NCI-H226 (cell line): ENCODE results near the gene KRTAP4-3.
A peak's percentile ranks its signal among the peaks of the same experiment; 100 is the strongest.
"Not testable (repeated sequence)": the region's sequence is repeated elsewhere in the genome, so short reads cannot be mapped to it uniquely, and the experiment has no call there.

Experiments
- DNase-seq: peaks from one replicate; pipeline ENCODE4 v3.0.0-alpha.2; 2015

The KRTAP4-3 gene

GRCh38 chr17:41150026-41150425 lies 18.0 kb downstream of the KRTAP4-3 start:
- DNase-seq, result no peak

DNA sequence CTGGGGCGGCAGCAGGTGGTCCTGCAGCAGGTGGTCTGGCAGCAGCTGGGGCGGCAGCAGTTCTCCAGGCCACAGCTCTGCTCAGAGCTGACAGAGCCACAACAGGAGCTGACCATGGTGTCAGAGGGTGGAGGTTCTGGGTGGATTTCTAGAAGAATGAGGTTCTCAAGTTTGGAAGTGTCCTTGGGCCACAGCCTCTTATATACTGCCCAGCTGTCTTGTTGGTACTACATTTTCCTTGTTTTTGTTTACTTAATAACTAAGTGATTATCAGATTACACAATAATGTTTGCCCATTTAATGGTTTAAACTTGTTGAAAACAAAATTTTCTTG lies 18.4 kb downstream of the KRTAP4-3 start, which contains the start of gene KRTAP4-5:
TSS of gene KRTAP4-5 (minus strand) at position 174 of the 334 bp plus-strand sequence. CDS start at position 116, 58 bp downstream.
- DNase-seq, result no peak

- not testable (repeated sequence) for DNase-seq
These were observed 18.9 kb downstream of the KRTAP4-3 start for GRCh38 chr17:41148971-41149651.

DNA sequence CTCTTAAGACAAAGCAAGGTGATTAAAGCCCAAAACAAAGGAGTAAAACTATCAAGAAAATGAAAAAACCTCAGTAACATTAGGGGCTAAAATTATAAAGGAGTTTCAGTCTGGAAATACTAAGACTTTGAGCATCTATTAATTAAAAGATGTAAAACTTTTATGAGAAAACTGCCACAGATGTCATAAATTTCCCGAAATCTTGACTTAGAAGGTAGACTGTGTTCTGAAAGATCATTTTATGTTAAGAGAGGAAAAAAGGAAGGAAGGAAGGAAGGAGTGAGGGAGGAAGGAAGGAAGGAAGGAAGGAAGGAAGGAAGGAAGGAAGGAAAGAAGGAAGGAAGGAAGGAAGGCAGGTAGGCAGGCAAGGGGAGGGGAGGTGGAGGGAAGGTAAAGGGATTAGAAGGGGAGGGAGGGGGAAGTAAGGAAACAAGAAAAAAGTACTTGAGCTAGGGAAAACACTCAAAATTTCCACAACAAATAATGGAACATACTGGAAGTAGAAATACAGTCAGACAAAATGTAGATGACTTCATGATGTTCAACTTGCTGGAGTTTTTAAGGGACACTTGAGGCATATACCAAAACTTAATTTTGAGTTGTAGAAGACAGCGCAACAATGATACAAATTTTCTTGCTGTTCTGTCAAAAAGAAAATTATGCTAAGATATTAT lies 20.4 kb downstream of the KRTAP4-3 start:
- DNase-seq, result no peak

DNA sequence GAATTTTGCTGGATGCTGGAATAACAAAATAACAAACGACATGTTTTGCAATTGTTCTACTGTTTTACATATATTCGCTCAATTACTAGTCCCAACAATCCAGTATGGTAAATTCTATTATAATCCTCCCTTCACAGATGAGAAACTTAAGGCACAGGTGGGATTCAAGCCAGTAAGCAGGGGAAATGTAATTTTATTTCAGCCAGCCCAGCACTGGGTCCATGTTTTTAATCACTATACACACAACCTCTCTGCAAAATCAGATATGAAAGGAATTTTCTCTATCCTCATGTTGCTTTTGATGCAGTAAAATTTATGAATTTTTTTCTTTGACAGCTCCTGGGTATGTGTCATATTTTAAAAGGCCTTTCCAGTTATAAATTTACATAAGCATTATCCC lies 22.8 kb downstream of the KRTAP4-3 start:
- no peak for DNase-seq

DNA sequence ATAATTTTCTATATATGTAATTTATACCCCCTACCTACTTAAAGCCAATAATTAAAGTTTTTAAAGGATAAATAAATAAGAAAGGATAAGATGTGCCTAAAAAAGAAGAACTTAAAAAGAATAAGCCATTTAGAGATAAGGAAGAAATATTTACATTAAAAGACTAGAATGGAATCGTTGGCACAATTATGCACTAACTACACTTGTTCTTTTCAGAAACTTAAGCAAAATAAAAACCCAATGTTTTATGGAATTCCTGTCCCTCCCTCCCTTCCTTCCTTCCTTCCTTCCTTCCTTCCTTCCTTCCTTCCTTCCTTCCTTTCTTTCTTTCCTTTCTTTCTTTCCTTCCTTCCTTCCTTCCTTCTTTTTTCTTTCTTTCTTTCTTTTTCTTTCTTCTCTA lies 23.2 kb downstream of the KRTAP4-3 start:
- no peak for DNase-seq

DNA sequence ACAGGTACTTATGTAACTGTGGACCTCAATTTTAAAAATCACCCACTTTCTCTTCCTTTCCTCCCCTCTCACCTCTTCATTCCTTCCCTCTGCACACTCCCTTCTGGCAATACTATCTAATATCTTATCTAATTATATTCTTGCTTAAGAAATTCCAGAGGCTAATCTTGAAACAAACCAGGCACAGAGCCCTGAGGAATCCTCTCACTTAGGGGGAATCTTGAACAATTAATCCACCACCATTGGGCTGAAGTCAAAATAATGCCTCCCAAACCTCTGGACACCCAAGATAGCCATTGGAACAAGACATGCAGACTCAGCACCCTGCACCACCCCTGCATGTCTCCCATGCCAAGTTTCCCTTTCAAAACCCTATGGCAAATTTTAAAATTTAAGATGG lies 26.7 kb downstream of the KRTAP4-3 start:
- peak; percentile 52 for DNase-seq

DNA sequence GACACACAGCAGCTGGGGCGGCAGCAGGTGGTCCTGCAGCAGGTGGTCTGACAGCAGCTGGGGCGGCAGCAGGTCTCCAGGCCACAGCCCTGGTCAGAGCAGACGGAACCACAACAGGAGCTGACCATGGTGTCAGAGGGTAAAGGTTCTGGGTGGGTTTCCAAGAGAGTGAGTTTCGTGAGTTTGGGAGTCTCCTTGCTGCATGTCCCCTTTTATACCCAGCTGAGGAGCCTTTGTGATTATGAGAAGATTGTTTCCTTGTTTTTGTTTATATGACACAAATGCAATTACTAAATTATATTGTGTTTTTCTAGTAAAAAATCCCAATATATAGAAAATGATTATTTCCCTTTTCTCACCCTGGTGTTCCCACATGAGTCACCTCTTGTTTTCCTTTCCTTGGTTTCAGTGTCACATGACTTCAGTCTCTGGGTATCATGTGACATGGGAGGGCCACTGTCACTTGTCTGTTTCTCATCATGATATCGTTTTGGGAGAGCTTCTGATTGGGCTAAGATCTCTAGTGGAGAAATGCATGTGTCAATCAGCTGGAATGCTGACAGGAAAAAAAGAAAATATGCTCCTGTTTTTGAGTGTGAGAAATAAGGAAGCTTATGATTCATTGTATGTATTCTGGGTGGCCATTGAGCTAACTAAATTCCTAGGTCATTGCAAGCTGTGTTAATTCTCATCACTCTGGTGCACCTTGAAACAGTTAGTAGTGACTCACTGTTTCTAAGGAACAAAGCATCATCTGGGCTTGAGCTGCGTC lies 27.5 kb downstream of the KRTAP4-3 start, which contains the start of gene KRTAP4-6:
TSS of gene KRTAP4-6 (minus strand) at position 185 of the 772 bp plus-strand sequence. CDS start at position 128, 57 bp downstream.
- DNase-seq, result peak; percentile 90

DNA sequence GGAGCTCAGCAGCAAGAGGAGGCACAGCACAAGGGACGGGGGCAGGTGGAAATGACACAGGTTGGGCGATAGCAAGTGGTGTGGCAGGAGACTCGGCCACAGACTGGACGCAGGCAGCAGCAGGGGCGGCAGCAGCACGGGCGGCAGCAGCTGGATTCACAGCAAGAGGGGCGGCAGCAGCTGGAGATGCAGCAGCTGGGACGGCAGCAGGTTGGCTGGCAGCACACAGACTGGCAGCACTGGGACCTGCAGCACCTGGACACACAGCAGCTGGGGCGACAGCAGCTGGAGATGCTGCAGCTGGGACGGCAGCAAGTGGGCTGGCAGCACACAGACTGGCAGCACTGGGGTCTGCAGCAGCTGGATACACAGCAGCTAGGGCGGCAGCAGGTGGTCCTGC lies 28.2 kb downstream of the KRTAP4-3 start:
- not testable (repeated sequence) for DNase-seq

DNA sequence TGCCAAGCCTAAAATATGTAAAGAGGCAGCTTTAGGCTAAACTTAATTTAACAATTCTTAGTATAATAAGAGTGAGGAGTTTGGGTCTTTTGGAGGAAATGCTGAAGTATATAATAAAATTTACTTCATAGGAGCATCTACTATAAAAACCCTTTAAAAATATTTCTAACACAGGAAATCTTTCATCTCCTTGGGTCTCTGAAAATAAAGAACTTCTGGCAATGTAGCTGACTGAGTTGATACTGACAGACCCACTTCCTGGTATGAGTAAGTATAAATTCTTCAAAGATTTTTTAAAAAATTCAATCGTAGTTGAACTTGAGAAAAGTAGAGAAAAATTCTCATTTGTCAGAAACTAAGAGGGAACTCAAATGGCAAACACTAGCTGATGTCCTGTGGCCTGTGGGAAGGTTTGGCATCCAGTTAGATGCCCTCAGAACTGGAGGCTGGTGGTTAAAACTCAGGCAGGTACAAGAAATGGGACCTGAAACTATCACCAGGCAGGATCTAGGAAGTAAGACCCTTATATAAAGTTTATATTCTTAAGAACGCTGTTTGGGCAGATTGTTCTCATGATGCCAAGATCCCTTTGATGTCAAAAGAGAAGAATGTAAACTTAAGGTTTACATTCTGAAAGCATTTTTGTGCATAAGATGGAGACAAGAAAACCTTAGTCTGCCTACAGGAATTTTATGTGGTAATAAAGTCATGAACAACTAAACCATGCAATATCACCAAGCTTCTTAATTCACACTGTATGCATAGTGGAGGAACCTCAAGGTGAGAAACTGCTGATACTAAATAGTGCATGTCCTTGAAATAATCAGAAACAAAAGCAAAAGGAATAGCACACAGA lies 33.9 kb downstream of the KRTAP4-3 start:
- no peak for DNase-seq

- peak; percentile 88 for DNase-seq
These were observed 36.0 kb downstream of the KRTAP4-3 start for GRCh38 chr17:41131979-41132378.

DNA sequence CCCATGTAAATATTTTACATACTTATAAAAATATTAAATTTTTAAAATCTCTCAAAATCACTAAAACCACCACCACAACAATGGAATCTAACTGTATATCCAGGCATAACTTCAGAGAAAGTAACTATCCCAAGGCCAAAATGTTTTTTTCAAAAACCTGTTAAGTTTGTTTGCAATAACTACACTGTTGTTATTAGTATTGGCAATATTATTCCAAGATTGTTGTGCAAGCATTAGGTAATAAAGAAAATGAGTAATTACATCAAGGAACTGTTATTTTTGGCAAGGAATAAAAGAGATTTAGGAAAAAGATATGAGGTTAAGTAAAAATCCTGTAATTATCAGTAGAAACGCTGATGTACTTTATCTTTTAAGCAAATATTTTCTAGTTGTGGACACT lies 40.6 kb downstream of the KRTAP4-3 start:
- DNase-seq, result no peak

DNA sequence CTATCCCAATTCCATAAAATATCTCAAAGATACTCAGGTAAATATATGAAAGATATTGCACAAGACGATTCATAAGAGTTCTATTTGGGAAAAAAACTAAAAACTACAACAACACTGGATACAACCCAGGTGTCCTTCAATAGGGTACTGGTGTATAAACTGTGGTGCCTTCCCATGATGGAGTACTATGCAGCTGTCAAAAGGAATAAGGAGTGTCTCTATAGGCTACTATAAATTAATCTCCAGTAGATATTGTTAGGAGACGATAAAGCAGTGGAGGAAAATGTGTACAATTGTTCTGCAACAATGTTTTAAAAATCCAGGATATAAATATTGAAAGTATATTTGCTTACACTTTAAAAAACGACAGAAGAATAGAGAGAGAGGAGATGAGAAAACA lies 41.6 kb downstream of the KRTAP4-3 start:
- no peak for DNase-seq

- no peak for DNase-seq
These were observed 43.0 kb downstream of the KRTAP4-3 start for GRCh38 chr17:41125064-41125463.

GRCh38 chr17:41123991-41124371 lies 44.0 kb downstream of the KRTAP4-3 start, which contains the start of gene KRTAP4-12:
Gene KRTAP4-12 (minus strand): TSS chr17:41124182. CDS start chr17:41124122, 60 bp downstream.
- not testable (repeated sequence) for DNase-seq

DNA sequence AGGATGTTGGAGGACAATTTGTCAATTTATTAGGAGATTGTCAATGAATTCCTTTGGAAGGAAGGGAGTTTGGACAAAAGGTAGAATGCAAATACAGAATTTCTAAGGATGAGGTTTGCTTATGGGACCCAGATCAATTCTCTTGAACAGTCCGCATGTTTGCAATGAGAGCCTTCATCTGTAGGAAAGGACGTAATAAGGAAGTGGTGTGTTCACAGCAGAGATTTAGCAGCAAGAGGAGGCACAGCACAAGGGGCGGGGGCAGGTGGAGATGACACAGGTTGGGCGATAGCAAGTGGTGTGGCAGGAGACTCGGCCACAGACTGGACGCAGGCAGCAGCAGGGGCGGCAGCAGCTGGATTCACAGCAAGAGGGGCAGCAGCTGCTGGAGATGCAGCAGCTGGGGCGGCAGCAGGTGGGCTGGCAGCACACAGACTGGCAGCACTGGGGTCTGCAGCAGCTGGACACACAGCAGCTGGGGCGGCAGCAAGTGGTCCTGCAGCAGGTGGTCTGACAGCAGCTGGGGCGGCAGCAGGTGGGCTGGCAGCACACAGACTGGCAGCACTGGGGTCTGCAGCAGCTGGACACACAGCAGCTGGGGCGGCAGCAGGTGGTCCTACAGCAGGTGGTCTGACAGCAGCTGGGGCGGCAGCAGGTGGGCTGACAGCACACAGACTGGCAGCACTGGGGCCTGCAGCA lies 44.6 kb downstream of the KRTAP4-3 start:
- DNase-seq, result not testable (repeated sequence)

DNA sequence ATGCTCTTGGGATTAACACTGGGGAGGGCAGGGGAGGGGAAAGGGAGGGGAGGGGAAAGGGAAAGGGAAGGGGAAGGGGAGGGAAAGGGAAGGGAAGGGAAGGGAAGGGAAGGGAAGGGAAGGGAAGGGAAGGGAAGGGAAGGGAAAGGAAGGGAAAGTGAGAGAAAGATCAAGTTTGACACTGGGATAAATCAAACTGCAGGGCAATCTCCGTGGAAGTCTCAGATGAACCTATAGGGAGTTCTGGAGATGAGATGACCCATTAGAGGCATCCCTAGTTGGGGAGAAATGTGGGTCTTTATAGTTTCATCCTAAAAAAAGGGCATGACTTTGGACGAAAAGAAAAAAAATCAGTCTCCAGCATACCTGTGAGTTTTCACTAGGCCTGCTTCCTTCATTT lies 46.3 kb downstream of the KRTAP4-3 start:
- no peak for DNase-seq

DNA sequence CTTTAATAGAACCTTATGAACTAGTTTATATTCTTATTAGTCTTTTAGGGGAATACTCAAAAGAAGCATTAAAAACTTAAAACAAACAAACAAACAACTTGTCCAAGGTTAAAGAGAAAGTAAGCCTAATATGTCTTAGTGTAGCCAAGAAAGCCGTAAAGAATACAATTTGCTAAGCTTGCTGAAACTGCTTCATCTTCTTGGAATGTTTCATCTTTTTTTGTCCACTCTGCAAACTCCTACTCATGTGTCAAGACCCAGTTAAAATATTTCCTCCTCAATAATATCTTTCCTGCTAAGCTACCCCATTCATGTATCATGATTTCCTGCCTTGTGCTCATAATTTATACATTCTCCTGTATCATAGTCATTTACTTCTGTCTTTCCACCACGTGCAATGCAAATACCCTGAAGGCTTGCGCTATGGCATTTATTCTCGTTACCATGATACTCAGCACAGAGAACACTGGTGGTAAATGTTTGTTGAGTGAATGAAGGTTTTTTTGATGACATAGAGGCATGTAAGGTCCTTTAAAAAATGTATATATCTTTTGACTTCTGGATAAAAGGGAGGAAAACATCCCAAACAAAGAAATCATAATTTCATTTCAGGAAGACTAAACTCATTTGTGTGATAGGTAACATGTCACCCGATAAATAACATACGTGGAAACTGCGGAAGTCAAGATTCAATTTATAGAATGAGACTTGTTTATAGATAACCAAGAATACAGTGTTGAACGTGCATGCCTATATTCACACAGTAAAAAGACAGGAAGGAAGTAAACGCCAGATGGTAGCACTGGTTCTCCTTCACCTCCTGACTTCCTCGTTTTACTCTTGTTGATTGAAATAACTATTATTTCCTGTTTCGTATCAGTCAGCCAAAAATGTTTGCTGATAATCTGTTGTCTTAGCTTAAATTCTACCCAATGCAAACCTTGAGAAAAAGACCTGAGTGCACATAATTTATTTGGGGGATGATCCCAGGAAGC lies 48.0 kb downstream of the KRTAP4-3 start:
- DNase-seq, result not testable (repeated sequence)

DNA sequence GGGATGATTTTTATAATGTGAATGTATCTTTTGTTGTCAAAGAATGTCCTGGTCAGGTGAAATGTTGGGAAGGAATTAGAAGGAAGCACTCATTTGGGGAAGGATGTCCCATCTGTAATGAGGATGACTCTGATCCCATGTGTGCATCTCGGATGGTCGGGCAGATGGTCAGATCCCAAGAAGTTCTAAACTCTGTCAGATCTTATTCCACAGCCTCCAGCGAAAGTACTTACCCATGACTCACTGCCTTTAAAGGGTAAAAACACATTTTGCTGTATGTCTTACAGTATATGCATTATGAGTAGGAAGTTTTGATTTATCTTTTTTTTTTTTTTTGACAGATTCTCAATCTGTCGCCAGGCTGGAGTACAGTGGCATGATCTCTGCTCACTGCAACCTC lies 49.3 kb downstream of the KRTAP4-3 start:
- DNase-seq, result no peak

- DNase-seq, result not testable (repeated sequence)
These were observed 50.1 kb downstream of the KRTAP4-3 start, which contains the start of gene KRTAP4-11 for GRCh38 chr17:41117846-41118386. Gene KRTAP4-11 (minus strand): TSS chr17:41118373. CDS start chr17:41118315, 58 bp downstream.
